Hematopoietic multipotent progenitor cell treated with erythropoietin and hydrocortisone succinate and interleukin-3 and kit ligand, for 6 days (in vitro differentiated cells): ENCODE measurements around the gene DCUN1D3.
A peak's percentile ranks its signal among the peaks of the same experiment; 100 is the strongest.

Experiments used
- DNase-seq: peaks from one replicate; pipeline ENCODE4 v3.0.0-alpha.2; 2015

DCUN1D3 gene

DNA sequence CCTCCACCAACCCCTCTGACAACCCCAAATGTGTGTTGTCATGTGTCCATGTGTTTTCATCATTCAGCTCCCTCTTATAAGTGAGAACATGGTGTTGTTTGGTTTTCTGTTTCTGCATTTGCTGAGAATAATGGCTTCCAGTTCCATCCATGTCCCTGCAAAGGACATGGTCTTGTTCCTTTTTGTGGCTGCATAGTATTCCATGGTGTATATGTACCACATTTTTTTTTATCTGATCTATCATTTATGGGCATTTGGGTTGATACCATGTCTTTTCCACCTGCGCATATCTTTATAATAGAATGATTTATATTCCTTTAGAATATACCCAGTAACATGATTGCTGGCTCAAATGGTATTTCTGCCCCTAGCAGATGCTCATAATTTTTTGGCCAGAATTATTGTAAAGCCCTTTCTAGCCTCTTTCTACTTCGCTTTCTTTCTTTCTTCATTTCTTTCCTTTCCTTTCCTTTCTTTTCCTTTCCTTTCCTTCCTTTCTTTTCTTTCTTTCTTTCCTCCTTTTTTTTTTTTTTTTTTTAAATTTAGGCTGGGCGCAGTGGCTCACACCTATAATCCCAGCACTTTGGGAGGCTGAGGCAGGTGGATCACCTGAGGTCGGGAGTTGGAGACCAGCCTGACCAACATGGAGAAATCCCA, 81.1 kb downstream of the DCUN1D3 start:
- no peak for DNase-seq

DNA sequence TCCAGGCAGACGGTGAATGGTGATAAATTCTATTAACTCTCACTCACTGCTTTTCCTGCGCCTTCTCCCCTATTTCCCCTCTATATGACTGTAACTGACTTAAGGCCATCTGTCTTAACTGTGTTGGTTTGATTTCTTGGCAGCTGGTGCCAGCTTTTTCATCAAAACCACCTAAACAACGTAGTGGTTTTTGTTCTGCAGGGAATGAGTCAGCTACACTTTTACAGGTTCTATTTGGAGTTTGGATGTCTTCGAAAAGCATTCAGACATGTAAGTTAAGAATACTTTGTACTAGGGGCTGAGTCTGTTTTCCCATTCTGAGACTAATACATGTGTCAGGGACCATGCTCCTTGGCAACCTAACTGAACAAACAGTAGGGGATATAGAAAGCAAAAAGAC, 85.4 kb downstream of the DCUN1D3 start:
- DNase-seq = peak; percentile 77

DNA sequence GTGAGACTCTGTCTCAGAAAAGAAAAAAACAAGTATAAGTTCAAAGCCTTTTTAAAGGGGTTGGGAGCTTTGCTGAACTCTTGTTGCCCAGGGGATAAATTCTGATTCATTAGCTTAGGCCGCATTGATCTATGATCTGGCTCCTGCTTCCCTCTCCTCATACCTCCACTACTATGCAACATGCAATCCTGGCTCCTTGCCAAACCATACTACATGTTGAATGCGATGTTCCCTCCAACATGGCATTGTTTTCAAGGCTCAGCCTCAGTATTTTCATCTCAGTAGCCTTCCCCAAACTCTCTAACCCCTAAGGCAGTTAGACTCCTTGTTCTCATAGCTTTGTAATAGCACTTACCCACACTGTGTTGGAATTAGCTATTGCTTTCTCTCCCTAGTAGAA, 87.6 kb downstream of the DCUN1D3 start:
- DNase-seq = no peak

DNA sequence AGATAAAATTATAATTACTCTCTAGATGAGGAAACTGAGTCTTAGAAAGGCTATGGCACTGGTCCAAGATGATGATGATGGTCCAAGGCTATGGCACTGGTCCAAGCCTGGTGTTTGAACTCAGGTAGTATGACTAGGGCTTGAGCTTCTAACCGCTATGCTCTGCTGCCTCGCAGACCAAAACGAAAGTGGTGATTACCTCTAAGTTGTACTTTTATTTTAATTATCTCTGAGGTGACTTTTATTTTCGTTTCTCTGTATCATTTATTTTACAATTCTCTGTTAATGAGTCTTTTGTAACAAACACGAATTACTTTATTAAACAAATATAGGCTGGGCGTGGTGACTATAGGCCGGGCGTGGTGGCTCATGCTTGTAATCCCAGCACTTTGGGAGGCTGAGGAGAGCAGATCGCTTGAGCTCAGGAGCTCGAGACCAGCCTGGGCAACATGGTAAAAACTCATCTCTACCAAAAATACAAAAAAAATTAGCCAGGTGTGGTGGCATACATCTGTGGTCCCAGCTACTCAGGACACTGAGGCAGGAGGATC, 88.2 kb downstream of the DCUN1D3 start:
- no peak for DNase-seq

DNA sequence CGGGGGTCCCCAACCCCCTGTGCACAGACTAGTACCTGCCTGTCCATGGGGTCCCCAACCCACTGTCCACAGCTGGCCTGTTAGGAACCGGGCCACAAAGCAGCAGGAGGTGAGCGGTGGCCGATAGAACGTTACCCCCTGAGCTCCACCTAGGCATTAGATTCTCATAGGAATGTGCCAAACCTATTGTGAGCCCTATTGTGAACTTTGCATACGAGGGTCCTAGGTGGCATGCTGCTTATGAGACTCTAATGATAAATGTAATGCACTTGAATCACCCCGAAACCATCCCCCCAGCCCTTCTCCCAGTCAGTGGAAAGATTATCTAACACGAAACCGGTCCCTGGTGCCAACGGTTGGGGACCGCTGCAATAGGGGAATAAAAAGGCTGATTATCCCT, 92.3 kb downstream of the DCUN1D3 start:
- peak; percentile 54 for DNase-seq

DNA sequence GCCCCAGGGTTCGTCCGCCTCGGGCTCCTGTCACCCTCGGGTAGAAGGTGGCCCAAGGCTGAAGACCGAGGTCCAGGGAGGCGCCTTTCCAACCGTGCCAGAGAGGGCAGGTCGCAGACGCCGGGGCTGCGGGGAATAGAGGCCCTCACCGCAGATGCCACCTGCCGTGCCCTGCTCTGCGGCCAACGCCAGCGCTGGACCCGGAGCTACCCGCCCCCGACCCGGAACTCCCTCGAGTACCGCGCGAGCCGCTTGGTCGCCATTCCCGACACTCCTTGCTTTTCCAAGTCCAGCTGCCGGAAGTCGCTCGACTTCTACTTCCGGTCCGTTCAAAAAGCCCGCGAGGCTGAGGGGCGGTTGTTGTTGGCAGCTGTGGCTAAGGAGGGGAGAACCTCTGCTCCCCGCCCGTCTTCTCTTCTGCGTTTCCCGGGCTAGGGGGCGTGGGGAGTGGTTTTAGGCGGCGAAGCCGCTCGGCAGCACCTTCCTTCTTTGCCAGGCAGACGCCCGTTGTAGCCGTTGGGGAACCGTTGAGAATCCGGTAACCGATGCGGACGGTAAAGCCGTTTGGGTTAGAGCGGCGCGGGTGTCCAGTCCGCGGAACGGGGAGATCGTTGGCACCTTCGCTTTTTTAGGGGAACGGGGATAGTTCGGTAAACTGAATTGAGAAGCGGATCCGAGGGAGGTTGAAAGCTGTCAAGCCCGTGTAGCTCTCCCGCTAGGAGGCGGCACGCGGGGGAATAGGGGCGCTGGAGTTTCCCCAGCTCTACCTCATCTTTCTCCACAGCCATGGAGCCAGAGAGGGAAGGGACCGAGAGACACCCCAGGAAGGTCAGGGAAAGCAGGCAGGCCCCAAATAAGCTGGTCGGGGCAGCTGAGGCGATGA, 93.7 kb downstream of the DCUN1D3 start, which contains the start of the genes ERI2 and REXO5:
Gene ERI2 (minus strand): TSS at position 305 of the 883 bp plus-strand sequence. CDS start 42 bp downstream, at position 263.
Gene REXO5 (plus strand): TSS at position 360 of the 883 bp plus-strand sequence. CDS start 427 bp downstream, at position 787.
- peak; percentile 98 for DNase-seq

DNA sequence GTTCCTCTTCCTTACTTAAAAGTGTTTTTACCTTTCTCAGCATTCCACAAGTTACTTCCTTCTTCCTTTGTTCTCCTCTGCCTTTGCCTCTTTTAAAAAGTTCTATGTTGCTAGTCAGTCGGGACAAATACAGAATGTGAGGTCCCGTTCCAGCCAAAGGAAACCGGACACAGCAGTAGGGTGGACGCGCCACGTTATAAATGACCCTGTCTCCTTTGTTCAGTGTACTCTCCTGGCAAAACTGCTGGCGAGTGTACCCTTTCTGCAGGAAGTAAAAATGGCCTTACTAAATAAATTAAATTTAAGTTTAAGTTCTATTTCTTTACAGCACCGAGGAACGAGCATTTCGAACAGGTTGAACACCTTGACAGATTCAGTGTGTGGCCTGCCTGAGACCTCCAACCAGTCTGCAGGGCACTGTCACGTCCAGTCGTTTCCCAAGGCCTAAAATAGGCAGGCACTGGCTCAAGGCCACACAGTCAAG, 94.4 kb downstream of the DCUN1D3 start:
- peak; percentile 28 for DNase-seq
